A673 (cell line): ENCODE data around the gene CENPU.

Source experiments
- EZH2 ChIP-seq: fragments of 200-600 bp; sonication (generic); IDR thresholded peaks from 2 replicates; pipeline ENCODE4 v1.6.1; 2017; ENCODE audit warnings: borderline replicate concordance, low read depth, mild to moderate bottlenecking, mixed read lengths, antibody characterized with exemption, low read length; ENCODE audit not compliant: poor library complexity, severe bottlenecking
- TF ChIP-seq, protein P1 (sequence below): fragments of 300-800, 200-600 bp; sonication (generic); conservative IDR thresholded peaks from 2 replicates; pipeline ENCODE4 v1.5.1; 2017; ENCODE audit warnings: low read depth, mild to moderate bottlenecking, antibody characterized with exemption, low read length, moderate library complexity, mixed read lengths

DNA sequence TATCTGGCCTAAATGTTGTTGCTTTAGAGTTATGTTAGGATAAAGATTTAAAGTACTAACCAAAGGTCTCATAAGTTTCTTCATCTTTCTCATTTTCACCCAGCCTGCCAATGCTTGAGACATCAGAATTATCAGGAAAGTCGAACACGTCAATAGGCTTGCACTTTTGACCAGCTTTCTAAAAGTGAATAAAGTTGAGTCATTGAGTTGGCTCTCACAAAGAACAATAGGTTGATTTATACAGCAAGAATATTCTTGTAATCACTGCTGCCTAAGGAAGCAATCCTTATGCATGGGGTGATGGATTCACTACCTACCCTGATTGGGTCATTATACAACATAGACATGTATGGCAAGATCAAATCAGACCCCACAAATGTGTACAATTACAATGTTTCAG is 5.0 kb downstream of the CENPU start:
- TF ChIP-seq, protein P1, sequence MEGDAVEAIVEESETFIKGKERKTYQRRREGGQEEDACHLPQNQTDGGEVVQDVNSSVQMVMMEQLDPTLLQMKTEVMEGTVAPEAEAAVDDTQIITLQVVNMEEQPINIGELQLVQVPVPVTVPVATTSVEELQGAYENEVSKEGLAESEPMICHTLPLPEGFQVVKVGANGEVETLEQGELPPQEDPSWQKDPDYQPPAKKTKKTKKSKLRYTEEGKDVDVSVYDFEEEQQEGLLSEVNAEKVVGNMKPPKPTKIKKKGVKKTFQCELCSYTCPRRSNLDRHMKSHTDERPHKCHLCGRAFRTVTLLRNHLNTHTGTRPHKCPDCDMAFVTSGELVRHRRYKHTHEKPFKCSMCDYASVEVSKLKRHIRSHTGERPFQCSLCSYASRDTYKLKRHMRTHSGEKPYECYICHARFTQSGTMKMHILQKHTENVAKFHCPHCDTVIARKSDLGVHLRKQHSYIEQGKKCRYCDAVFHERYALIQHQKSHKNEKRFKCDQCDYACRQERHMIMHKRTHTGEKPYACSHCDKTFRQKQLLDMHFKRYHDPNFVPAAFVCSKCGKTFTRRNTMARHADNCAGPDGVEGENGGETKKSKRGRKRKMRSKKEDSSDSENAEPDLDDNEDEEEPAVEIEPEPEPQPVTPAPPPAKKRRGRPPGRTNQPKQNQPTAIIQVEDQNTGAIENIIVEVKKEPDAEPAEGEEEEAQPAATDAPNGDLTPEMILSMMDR = no peak
- no peak for TF ChIP-seq EZH2
